HL-60 (cell line): ENCODE results near the gene MAP2.
A peak's percentile ranks its signal among the peaks of the same experiment; 100 is the strongest.

ENCODE experiments used
- DNase-seq, 2 experiments: peaks; one replicate each; pipeline ENCODE4 v3.0.0-alpha.2; 2010 to 2020; ENCODE audit warnings: low read depth in 1 of 2, low spot score in 1 of 2
- H3K27ac ChIP-seq: fragments of 250-450 bp; sonication (Bioruptor Pico); replicated peaks from 2 replicates; pipeline ENCODE4 v1.5.1; 2020; ENCODE audit warnings: mild to moderate bottlenecking, moderate library complexity
- H3K27me3 ChIP-seq: fragments of 250-450 bp; sonication (Bioruptor Pico); 2 replicates; pipeline ENCODE4 v1.5.1; 2021; ENCODE audit warnings: mild to moderate bottlenecking, moderate library complexity; ENCODE audit not compliant: insufficient read depth, poor library complexity, severe bottlenecking
- H3K4me3 ChIP-seq: replicated peaks from 2 replicates; pipeline ENCODE4 v1.5.1; 2011; ENCODE audit warnings: mild to moderate bottlenecking, control low read depth, low read length; ENCODE audit not compliant: insufficient read depth
- GABPA ChIP-seq: IDR thresholded peaks from 2 replicates; pipeline ENCODE4 v1.6.1; 2012; ENCODE audit warnings: low read depth
- POLR2AphosphoS5 ChIP-seq: IDR thresholded peaks from 2 replicates; pipeline ENCODE4 v1.6.1; 2012; ENCODE audit warnings: low read depth
- SPI1 ChIP-seq: IDR thresholded peaks from 2 replicates; pipeline ENCODE4 v1.6.1; 2012; ENCODE audit warnings: low read depth, mild to moderate bottlenecking, borderline replicate concordance
- TF ChIP-seq, protein P1 (sequence below): IDR thresholded peaks from one replicate; pipeline ENCODE4 v1.5.1; 2011; ENCODE audit warnings: low read length, control low read depth, inconsistent platforms; ENCODE audit not compliant: insufficient read depth
- TF ChIP-seq, protein P2 (sequence below): IDR thresholded peaks from 2 replicates; pipeline ENCODE4 v1.6.1; 2012; ENCODE audit warnings: low read depth; ENCODE audit not compliant: insufficient replicate concordance

The MAP2 gene

DNA sequence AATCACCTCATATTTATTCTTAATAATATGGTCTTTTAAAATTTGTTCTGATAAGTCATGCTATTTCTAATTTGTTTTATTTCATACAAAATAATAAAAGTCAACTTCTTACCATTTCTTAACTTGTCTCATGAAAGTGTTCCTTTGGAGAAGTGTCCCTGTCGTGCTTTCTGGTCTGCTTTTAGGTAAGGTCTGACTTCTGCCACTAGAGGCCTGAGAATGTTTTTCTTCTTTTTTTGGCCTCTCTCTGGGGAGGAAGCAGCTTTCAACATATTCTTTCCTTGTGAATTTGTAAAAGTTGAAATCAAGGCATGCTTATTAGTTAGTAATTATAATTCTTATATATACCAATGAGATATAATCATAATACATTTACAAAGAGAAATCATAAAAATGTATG is 39.4 kb downstream of the MAP2 start:
- TF ChIP-seq SPI1 (no peak), GABPA (no peak)
- Histone ChIP-seq H3K27me3 (no peaks in the 10 kb centered on the region), H3K4me3 (no peak overlapping the region), H3K27ac (no peak overlapping the region)
- peak in 1 of 2 experiments; percentile 7 for DNase-seq

DNA sequence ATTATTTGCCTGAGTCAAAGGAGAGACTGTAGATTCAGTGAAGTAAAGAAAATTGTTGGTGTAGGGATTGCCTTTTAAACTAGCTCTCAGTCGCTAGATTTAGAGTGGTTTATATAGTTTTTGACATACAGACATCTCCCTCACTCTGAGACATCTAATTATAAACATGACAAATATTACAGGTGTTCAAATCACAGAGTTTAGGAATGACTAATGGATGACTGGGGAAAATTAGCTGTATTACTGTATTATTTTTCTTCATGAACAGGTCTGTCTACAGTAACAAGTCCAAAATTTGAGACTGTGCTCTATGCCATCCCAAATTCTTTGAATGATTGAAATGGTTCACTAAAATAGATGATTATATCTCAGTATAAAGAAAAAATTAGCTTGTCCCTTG is 40.0 kb downstream of the MAP2 start:
- no peaks in the 10 kb centered on the region for H3K27me3 ChIP-seq
- DNase-seq, result no peak
- TF ChIP-seq, protein P1, sequence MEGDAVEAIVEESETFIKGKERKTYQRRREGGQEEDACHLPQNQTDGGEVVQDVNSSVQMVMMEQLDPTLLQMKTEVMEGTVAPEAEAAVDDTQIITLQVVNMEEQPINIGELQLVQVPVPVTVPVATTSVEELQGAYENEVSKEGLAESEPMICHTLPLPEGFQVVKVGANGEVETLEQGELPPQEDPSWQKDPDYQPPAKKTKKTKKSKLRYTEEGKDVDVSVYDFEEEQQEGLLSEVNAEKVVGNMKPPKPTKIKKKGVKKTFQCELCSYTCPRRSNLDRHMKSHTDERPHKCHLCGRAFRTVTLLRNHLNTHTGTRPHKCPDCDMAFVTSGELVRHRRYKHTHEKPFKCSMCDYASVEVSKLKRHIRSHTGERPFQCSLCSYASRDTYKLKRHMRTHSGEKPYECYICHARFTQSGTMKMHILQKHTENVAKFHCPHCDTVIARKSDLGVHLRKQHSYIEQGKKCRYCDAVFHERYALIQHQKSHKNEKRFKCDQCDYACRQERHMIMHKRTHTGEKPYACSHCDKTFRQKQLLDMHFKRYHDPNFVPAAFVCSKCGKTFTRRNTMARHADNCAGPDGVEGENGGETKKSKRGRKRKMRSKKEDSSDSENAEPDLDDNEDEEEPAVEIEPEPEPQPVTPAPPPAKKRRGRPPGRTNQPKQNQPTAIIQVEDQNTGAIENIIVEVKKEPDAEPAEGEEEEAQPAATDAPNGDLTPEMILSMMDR, result no peak
- TF ChIP-seq SPI1, result no peak
- no peak for TF ChIP-seq POLR2AphosphoS5
- TF ChIP-seq, protein P2, sequence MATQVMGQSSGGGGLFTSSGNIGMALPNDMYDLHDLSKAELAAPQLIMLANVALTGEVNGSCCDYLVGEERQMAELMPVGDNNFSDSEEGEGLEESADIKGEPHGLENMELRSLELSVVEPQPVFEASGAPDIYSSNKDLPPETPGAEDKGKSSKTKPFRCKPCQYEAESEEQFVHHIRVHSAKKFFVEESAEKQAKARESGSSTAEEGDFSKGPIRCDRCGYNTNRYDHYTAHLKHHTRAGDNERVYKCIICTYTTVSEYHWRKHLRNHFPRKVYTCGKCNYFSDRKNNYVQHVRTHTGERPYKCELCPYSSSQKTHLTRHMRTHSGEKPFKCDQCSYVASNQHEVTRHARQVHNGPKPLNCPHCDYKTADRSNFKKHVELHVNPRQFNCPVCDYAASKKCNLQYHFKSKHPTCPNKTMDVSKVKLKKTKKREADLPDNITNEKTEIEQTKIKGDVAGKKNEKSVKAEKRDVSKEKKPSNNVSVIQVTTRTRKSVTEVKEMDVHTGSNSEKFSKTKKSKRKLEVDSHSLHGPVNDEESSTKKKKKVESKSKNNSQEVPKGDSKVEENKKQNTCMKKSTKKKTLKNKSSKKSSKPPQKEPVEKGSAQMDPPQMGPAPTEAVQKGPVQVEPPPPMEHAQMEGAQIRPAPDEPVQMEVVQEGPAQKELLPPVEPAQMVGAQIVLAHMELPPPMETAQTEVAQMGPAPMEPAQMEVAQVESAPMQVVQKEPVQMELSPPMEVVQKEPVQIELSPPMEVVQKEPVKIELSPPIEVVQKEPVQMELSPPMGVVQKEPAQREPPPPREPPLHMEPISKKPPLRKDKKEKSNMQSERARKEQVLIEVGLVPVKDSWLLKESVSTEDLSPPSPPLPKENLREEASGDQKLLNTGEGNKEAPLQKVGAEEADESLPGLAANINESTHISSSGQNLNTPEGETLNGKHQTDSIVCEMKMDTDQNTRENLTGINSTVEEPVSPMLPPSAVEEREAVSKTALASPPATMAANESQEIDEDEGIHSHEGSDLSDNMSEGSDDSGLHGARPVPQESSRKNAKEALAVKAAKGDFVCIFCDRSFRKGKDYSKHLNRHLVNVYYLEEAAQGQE, result no peak
- TF ChIP-seq GABPA, result no peak
- no peak overlapping the region for H3K27ac ChIP-seq
- no peak overlapping the region for H3K4me3 ChIP-seq

DNA sequence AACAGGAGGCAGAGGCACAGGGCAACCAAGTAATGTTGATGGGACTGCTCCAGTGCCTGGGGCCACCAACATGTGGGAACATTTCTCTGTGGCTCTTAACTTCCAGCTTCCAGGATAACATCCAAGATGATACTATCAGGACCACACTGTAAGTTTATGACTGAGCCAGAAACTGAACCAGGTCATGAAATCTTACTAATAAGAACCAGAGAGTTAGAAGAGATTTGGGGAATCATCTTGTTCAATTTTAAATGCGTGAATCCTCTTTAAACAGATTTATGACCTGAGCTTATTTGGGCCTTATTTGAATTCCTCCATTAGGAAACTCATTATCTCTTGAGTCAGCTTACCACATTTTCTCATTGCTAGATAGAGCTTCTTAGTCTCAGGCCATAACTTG is 45.0 kb downstream of the MAP2 start:
- no peaks in the 10 kb centered on the region for H3K27me3 ChIP-seq
- H3K4me3 ChIP-seq, result no peak overlapping the region
- H3K27ac ChIP-seq, result no peak overlapping the region
- no peak for DNase-seq
- TF ChIP-seq, protein P1, result no peak
- no peak for TF ChIP-seq POLR2AphosphoS5
- no peak for TF ChIP-seq SPI1
- TF ChIP-seq, protein P2, result no peak
- no peak for TF ChIP-seq GABPA

DNA sequence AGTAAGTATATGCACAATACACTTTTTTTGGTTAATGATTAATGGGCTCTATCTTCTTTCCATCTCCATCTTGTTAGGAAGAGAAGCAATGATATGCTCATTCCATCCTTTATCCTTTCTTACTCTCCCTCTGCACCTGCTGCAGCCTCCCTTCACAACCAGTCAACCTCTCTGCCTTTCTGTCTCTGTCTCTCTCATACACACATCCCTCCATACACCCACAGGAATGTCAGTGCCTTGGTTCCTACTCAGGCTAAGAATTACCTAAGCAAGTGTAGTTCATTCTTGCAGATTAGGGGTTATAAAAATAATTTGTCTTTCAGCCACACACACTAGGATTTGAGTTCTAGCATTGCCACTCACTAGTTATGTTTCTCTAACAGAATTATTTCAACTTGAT is 45.6 kb downstream of the MAP2 start:
- Histone ChIP-seq H3K27me3 (no peaks in the 10 kb centered on the region), H3K27ac (no peak overlapping the region), H3K4me3 (no peak overlapping the region)
- no peak for TF ChIP-seq GABPA
- TF ChIP-seq, protein P1, result no peak
- no peak for TF ChIP-seq POLR2AphosphoS5
- TF ChIP-seq SPI1, result no peak
- TF ChIP-seq, protein P2, result no peak
- no peak for DNase-seq
